CD4-positive, alpha-beta memory T cell (primary cell): ENCODE measurements around the gene FKBP6. TPM values are rescaled to one million over a fixed set of nuclear protein-coding genes. Genes with fewer than 3 reads are reported as not detected.
"Not testable (repeated sequence)": the region's sequence is repeated elsewhere in the genome, so short reads cannot be mapped to it uniquely, and the experiment has no call there.

Source experiments
- CTCF ChIA-PET: fragments of 350-600 bp; sonication (Branson Sonifier 250); formaldehyde crosslinking; loops from one replicate; lab custom pipeline; 2021; ENCODE audit warnings: inconsistent platforms; ENCODE audit not compliant: partially characterized antibody; lab: Charles Lee
- POLR2A ChIA-PET: fragments of 350-600 bp; sonication (Branson Sonifier 250); formaldehyde crosslinking; loops from one replicate; lab custom pipeline; 2021; ENCODE audit not compliant: partially characterized antibody; lab: Charles Lee
- DNase-seq, 5 donors: peaks; one replicate each; pipeline versions ENCODE4 v3.0.0 to v3.0.0-alpha.2; 2020 to 2022; ENCODE audit warnings: mixed read lengths in 1 of 5
- H3K27ac ChIP-seq: one replicate; pipeline ENCODE4 v1.7.0; 2013; ENCODE audit warnings: low read depth, low read length
- H3K27me3 ChIP-seq: 2 replicates; pipeline ENCODE4 v1.7.0; 2013; ENCODE audit warnings: mild to moderate bottlenecking, low read length, moderate library complexity; ENCODE audit not compliant: insufficient read depth
- H3K36me3 ChIP-seq: 2 replicates; pipeline ENCODE4 v1.7.0; 2013; ENCODE audit warnings: mild to moderate bottlenecking, low read length, moderate library complexity; ENCODE audit not compliant: insufficient read depth
- H3K4me1 ChIP-seq: 2 replicates; pipeline ENCODE4 v1.7.0; 2013; ENCODE audit warnings: mild to moderate bottlenecking, low read length, moderate library complexity; ENCODE audit not compliant: insufficient read depth
- H3K4me3 ChIP-seq, 2 donors: one replicate each; pipeline ENCODE4 v1.7.0; 2013; ENCODE audit warnings: low read length in 2 of 2, mild to moderate bottlenecking in 1 of 2
- H3K9me3 ChIP-seq, 2 donors: one replicate each; pipeline ENCODE4 v1.7.0; 2013; ENCODE audit warnings: low read length in 2 of 2, control low read depth in 1 of 2; ENCODE audit not compliant: control insufficient read depth in 1 of 2
- H3K27ac Mint-ChIP-seq, 7 donors: one replicate each; pipeline ENCODE4 v1.8.0; 2020 to 2021; ENCODE audit warnings: mixed read lengths in 7 of 7, mild to moderate bottlenecking in 6 of 7, inconsistent platforms in 3 of 7, moderate library complexity in 3 of 7
- H3K27me3 Mint-ChIP-seq, 2 donors: one replicate each; pipeline ENCODE4 v1.8.0; 2020 to 2021; ENCODE audit warnings: mixed read lengths in 2 of 2
- H3K36me3 Mint-ChIP-seq, 2 donors: one replicate each; pipeline ENCODE4 v1.8.0; 2020 to 2021; ENCODE audit warnings: mixed read lengths in 2 of 2, inconsistent platforms in 1 of 2, mild to moderate bottlenecking in 1 of 2
- H3K4me1 Mint-ChIP-seq, 4 donors: one replicate each; pipeline ENCODE4 v1.8.0; 2020 to 2021; ENCODE audit warnings: mixed read lengths in 4 of 4, mild to moderate bottlenecking in 1 of 4
- H3K4me3 Mint-ChIP-seq, 8 donors: one replicate each; pipeline ENCODE4 v1.8.0; 2020 to 2021; ENCODE audit warnings: mixed read lengths in 8 of 8, mild to moderate bottlenecking in 7 of 8, moderate library complexity in 6 of 8, inconsistent platforms in 3 of 8
- H3K9me3 Mint-ChIP-seq, 8 donors: one replicate each; pipeline ENCODE4 v1.8.0; 2020 to 2021; ENCODE audit warnings: mixed read lengths in 8 of 8, mild to moderate bottlenecking in 5 of 8, inconsistent platforms in 3 of 8, moderate library complexity in 1 of 8
- intact Hi-C: fragments of 100-400 bp; cut with micrococcal nuclease; formaldehyde crosslinking; loops from one replicate; pipeline ENCODE4 v1.15.1; 2023
- polyA plus RNA-seq, 2 donors: library from polyadenylated mRNA; unstranded; fragments of 300-500 nt; fragmentation: Illumina TruSeq; gene quantifications; one replicate each; pipeline ENCODE4 v1.2.3, GENCODE V29; 2021
- total RNA-seq, 2 experiments: library from RNA; stranded (reverse); gene quantifications; one replicate each; pipeline ENCODE4 v1.2.3, GENCODE V29; 2021

The FKBP6 gene
- total and polyA plus RNA-seq, 4 experiments from 2014 or later: not detected

DNA sequence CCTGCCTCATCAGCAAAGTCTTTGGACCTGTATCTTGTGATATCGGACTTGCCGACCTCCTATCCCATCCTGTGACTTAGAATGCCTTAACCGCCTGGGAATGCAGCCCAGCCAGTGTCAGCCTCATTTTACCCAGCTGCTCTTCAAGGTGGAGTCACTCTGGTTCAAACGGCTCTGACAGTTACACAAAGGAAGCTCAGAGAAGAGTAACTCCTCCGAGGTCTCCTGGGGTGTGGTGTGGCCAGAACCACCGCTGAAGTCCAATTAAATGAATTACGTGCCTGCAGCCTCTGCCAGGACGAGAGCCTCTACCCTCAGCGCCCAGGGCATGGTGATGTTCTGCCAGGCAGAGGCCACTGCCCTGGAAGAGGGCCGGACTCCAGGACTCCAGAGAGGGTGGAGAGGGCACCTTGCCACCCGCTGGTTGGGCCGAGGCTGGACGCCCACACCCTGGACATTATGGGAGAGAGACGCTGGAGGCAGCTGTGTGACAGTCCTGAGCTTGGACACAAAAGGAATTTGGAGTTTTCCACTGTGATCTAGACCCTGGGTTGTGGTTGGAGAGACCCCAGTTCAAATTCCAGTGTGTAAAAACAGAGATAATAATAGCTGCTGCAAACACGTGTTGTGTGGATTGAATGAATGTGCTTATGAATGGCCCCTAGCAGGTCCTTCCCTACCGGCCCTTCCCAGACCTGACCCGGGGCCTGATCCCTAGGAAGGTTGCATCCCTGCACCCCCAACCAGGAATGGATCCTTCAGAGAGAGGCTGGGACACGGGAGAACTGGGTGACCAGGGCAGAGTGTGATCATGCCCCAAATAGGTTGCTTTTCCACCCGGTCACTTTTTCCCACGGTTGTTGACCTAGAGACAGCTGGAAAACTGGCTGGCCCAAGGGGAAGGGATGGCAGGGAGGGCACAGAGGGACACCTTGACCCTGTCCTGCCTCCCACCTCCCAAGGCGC, 67.9 kb downstream of the FKBP6 start:
- H3K4me3 ChIP-seq: no peak overlapping the region
- H3K27ac ChIP-seq: no peak overlapping the region
- H3K9me3 Mint-ChIP-seq: peaks cover 0 to 7% (median under 1%) of the 10 kb centered on the region in 8 donors
- ChIA-PET POLR2A (no interaction called here), CTCF (no interaction called here)
- H3K27me3 ChIP-seq: no peaks in the 10 kb centered on the region
- H3K4me1 ChIP-seq: no peaks in the 10 kb centered on the region
- H3K27ac Mint-ChIP-seq: no peak overlapping the region
- peaks cover 0 to 10% (median 0%) of the 10 kb centered on the region in 4 donors for H3K4me1 Mint-ChIP-seq
- intact Hi-C loops: no loop called here
- H3K4me3 Mint-ChIP-seq: peak overlapping the region in 1 of 8 donors; percentile 31
- no peaks in the 10 kb centered on the region for H3K9me3 ChIP-seq
- DNase-seq: no peak
- H3K36me3 Mint-ChIP-seq: peaks cover 0 to 3% of the 10 kb centered on the region in 2 donors
- H3K27me3 Mint-ChIP-seq: peaks cover 14 to 15% of the 10 kb centered on the region in 2 donors
- no peaks in the 10 kb centered on the region for H3K36me3 ChIP-seq

DNA sequence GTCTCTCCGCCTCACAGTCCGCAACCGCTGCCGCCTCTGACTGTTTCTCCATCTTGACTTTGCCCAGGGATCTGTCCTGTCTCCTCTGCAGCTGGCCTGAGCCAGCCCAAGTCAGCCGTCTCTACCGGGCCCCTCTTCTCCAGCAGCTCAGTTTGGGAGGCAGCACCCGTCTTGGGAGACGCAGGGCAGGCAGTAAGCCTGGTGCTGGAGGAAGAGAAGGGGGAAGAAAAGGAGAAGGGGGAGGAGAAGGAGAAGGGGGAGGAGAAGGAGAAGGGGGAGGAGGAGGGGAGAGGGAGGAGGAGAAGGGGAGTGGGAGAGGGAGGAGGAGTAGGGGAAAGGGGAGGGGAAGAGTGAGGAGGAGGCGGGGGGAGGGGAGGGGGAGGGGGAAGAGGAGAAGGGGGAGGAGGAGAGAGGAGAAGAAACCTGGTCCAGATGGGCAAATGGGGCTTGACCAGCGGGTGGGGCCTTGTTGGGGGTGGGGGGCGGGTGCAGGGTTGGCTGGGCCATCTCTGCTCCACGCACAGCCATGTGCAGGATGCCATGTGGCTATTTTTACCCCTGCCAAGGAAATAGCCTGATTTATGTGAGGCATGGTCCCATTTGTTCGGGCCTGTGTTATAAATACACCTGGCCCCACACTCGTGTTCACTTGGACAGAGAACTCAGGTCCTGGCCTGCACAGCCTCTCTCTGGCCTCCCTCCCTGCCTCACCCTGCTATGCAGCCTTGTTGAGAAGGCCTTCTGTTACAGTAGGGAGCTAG, 69.7 kb downstream of the FKBP6 start:
- Mint-ChIP-seq H3K27me3 (peaks cover 14 to 15% of the 10 kb centered on the region in 2 donors), H3K4me3 (no peak overlapping the region), H3K27ac (no peak overlapping the region), H3K9me3 (no peaks in the 10 kb centered on the region), H3K36me3 (peaks cover 0 to 3% of the 10 kb centered on the region in 2 donors), H3K4me1 (peaks cover 0 to 10% (median 0%) of the 10 kb centered on the region in 4 donors)
- CTCF ChIA-PET: no interaction called here
- H3K4me1 ChIP-seq: no peaks in the 10 kb centered on the region
- H3K36me3 ChIP-seq: no peaks in the 10 kb centered on the region
- intact Hi-C loops: no loop called here
- POLR2A ChIA-PET: no interaction called here
- H3K4me3 ChIP-seq: no peak overlapping the region
- H3K27me3 ChIP-seq: no peaks in the 10 kb centered on the region
- no peak for DNase-seq
- H3K9me3 ChIP-seq: no peaks in the 10 kb centered on the region
- H3K27ac ChIP-seq: no peak overlapping the region

DNA sequence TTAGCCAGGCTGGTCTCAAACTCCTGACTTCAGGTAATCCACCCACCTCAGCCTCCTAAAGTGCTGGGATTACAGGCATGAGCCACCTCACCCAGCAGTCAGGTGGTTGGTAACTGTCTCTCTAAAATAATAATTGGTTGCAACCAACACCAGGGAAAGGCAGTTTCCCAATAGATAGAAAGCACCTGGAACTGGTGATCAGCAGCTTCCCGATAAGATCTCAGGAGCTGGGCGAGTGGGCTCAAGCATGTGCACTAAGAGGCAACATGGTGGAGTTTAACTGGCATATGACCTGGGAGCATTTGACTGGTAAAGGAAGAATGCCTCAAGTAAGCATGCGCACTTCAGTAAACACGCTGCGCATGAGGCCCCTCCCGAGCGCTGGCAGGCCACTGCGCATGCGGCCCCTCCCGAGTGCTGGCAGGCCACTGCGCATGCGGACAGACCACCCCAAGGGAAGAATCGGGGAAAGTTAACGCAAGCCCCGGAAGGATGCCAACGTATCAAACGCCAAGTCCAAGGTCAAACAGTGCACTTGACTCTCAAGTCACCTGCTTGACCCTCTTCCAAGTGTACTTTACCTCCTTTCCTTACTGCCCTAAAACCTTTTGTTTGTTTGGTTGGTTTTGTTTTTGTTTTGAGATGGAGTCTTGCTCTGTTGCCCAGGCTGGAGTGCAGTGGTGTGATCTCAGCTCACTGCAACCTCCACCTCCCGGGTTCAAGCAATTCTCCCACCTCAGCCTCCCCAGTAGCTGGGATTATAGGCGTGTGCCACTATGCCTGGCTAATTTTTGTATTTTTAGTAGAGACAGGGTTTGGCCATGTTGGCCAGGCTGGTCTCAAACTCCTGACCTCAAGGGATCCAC, 71.5 kb downstream of the FKBP6 start:
- H3K27me3 Mint-ChIP-seq: peaks cover 10 to 11% of the 10 kb centered on the region in 2 donors
- peak overlapping the region in 4 of 7 donors; percentile 11 to 75 (median 62) for H3K27ac Mint-ChIP-seq
- H3K27me3 ChIP-seq, POLR2A ChIA-PET, intact Hi-C loops, H3K9me3 ChIP-seq, H3K9me3 Mint-ChIP-seq, CTCF ChIA-PET, H3K4me1 Mint-ChIP-seq, H3K27ac ChIP-seq, H3K36me3 ChIP-seq, H3K4me3 ChIP-seq, H3K4me1 ChIP-seq, H3K36me3 Mint-ChIP-seq: not testable (repeated sequence)
- peak in 4 of 5 donors; percentile 40 to 50 (median 45) for DNase-seq
- peak overlapping the region; percentile 49 to 76 (median 62) for H3K4me3 Mint-ChIP-seq

DNA sequence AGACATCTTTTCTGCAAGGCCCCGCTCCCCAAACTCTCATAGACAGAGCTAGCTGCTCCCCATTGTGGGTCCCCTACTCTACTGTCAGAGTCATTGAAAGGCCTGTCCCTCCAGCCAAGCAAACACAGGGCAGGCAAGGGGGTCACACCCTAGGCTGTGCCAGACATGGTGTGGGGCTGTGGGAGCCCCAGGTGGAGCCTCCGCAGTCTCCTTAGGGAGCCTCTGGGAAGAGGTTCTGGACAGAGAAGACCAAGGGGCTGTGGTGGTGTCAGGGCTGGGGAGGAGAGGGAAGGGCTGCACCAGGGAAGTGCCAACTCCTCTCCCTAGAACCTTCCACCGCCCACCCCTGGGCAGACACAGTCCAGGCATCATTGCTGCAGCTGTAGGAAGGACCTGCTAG, 76.9 kb downstream of the FKBP6 start:
- H3K27me3 Mint-ChIP-seq, H3K4me3 ChIP-seq, H3K9me3 Mint-ChIP-seq, CTCF ChIA-PET, H3K36me3 Mint-ChIP-seq, H3K27ac Mint-ChIP-seq, POLR2A ChIA-PET, H3K9me3 ChIP-seq, H3K27ac ChIP-seq, H3K4me3 Mint-ChIP-seq, H3K4me1 Mint-ChIP-seq, intact Hi-C loops, H3K4me1 ChIP-seq, DNase-seq, H3K36me3 ChIP-seq, H3K27me3 ChIP-seq: not testable (repeated sequence)

Other genes with a start within 250 kb of the FKBP6 start
- gene SPDYE9, start 242.1 kb upstream of the FKBP6 start, total RNA-seq: not detected
- gene SPDYE9, start 242.1 kb upstream of the FKBP6 start, polyA plus RNA-seq: under 1 TPM in 1 of 2 donors, not detected in 1; 0.10 TPM
- 10 to 100 TPM; 54.4 to 62.5 TPM for gene NSUN5, start 19.3 kb upstream of the FKBP6 start, total RNA-seq
- 10 to 100 TPM; 39.9 to 47.7 TPM for gene NSUN5, start 19.3 kb upstream of the FKBP6 start, polyA plus RNA-seq
- not detected for gene TRIM50, start 79 bp upstream of the FKBP6 start, total RNA-seq
- gene TRIM50, start 79 bp upstream of the FKBP6 start, polyA plus RNA-seq: not detected
- gene FZD9, start 105.6 kb downstream of the FKBP6 start, total RNA-seq: not detected
- not detected for gene FZD9, start 105.6 kb downstream of the FKBP6 start, polyA plus RNA-seq
- 10 to 100 TPM; 75.3 to 78.6 TPM for gene BAZ1B, start 194.1 kb downstream of the FKBP6 start, total RNA-seq
- 10 to 100 TPM in 1 of 2 donors, 1 to 10 TPM in 1; 5.8 to 29.1 TPM for gene BAZ1B, start 194.1 kb downstream of the FKBP6 start, polyA plus RNA-seq
- gene BCL7B, start 229.5 kb downstream of the FKBP6 start, total RNA-seq: 10 to 100 TPM; 57.0 to 58.0 TPM
- 100 to 1,000 TPM in 1 of 2 donors, 10 to 100 TPM in 1; 84.2 to 112 TPM for gene BCL7B, start 229.5 kb downstream of the FKBP6 start, polyA plus RNA-seq